PFSK-1 (cell line): ENCODE results near the gene OPN1MW3.

Experiments used
- FOXP2 ChIP-seq: optimal IDR thresholded peaks from 2 replicates; pipeline ENCODE3; 2011; ENCODE audit warnings: borderline replicate concordance, control low read depth, inconsistent platforms; ENCODE audit not compliant: insufficient read depth; ENCODE audit errors: extremely low read length, extremely low read depth
- POLR2AphosphoS5 ChIP-seq: IDR thresholded peaks from 2 replicates; pipeline ENCODE4 v1.6.1; 2012; ENCODE audit warnings: low read depth, mild to moderate bottlenecking, control low read depth, low read length, moderate library complexity
- REST ChIP-seq, 2 experiments: IDR thresholded peaks; 2 replicates each; pipeline versions ENCODE4 v1.6.1 to v1.8.0; 2011 to 2012; ENCODE audit warnings: low read depth in 2 of 2, low read length in 2 of 2, control low read depth in 1 of 2, inconsistent platforms in 1 of 2, mild to moderate bottlenecking in 1 of 2, moderate library complexity in 1 of 2; ENCODE audit not compliant: insufficient read depth in 1 of 2
- SIN3A ChIP-seq: IDR thresholded peaks from 2 replicates; pipeline ENCODE4 v1.6.1; 2012; ENCODE audit warnings: mild to moderate bottlenecking, low read length, moderate library complexity, borderline replicate concordance; ENCODE audit not compliant: insufficient read depth
- TAF1 ChIP-seq: IDR thresholded peaks from 2 replicates; pipeline ENCODE4 v1.6.1; 2012; ENCODE audit warnings: low read length, control low read depth, borderline replicate concordance; ENCODE audit not compliant: insufficient read depth

Gene OPN1MW3

GRCh38 chrX:154305541-154306205, 48.3 kb downstream of the OPN1MW3 start:
- TF ChIP-seq POLR2AphosphoS5, result no peak
- no peak for TF ChIP-seq FOXP2
- no peak for TF ChIP-seq TAF1
- no peak for TF ChIP-seq REST (IDR thresholded peaks at IDR 0.05; ENCODE audit: insufficient read depth in 1 of 2, low read depth in 2 of 2, low read length in 2 of 2)
- TF ChIP-seq SIN3A, result no peak

DNA sequence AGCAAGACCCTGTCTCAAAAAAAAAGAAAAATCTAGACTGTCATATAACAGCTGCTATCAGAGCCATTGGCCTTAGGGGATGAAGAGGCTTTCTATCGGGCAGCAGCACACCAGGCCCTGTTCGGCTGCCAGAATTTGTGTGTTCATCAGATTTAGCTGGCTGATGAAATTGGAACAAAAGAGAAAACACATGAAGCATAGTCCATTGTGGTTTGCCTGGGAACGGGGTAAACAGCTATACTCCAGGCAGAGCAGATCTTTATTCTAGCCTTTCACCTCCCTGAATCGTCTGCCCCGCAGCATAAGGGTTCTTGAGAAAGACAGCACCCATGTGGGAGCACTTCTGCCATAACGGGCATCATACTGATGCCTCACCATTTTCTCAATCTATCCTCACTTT, 49.8 kb downstream of the OPN1MW3 start:
- TF ChIP-seq POLR2AphosphoS5 (no peak), SIN3A (no peak), FOXP2 (no peak)

GRCh38 chrX:154308108-154308946, 50.9 kb downstream of the OPN1MW3 start:
- TF ChIP-seq TAF1 (no peak), POLR2AphosphoS5 (no peak)

DNA sequence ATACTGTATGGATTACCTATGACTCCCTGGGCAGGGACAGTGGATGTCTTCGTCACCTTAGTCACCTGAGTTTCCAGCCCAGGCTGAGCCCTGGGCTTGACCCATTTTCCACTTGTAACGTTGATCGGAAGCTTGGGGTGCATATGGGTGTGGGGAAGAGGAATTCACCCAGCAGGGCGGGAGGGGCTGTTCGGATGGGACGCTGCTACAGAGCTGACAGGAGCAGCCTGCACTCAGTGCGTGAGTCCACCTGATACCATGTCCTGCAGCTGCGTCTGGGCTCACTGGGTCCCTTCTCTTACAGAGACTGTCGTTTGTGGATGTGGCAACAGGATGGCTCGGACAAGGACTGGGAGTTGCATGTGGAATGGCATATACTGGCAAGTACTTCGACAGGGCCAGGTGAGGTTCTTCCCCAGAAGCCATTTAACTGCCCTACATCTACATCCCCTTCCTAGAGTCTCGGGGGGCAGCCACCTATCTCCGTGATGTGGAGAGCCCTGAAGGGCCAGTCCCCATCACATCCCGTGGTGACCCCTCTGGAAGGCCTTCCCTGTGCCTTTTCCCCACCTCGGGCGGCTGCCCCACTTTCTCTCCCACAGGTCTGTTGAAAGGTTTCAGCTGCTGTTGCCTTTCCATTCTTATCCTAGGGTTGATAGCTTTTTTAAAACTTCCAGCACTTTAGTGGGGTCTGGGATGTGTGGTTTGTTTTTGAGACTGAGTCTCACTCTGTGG, 51.8 kb downstream of the OPN1MW3 start:
- TF ChIP-seq POLR2AphosphoS5 (no peak), REST (IDR thresholded peaks at IDR 0.05; ENCODE audit: insufficient read depth in 1 of 2, low read depth in 2 of 2, low read length in 2 of 2) (no peak), SIN3A (no peak), TAF1 (no peak), FOXP2 (no peak)

DNA sequence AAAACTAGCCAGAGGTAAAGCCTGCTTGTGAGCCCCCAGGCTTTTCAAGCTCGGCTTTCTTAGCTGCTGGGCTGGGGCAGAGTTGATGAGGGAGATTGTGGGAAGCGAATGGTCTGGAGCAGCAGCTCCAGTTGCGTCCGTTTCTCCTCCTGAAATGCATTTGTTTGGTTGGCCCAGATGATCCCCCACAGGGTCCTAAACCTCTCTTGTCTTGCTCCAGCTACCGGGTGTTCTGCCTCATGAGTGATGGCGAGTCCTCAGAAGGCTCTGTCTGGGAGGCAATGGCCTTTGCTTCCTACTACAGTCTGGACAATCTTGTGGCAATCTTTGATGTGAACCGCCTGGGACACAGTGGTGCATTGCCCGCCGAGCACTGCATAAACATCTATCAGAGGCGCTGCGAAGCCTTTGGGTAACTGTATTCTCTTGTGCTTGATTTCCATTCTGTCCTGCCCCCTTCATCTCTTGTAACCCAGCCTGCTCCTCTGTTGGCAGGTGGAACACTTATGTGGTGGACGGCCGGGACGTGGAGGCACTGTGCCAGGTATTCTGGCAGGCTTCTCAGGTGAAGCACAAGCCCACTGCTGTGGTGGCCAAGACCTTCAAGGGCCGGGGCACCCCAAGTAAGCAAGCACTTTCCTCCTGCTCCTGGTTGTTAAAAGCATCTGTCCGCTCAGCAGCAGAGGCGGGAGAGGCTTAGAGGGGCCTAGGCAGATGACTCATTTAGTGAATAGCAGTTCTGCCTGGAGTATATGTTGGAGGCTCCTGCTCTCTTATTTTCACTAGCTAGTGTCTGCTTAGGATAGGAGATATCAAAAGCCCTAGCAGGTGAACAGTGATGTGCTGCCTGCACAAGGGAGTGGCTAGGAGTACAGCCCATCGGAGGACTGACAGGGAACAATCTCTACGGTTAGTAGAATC, 53.5 kb downstream of the OPN1MW3 start:
- TF ChIP-seq SIN3A, result no peak
- TF ChIP-seq REST (IDR thresholded peaks at IDR 0.05; ENCODE audit: insufficient read depth in 1 of 2, low read depth in 2 of 2, low read length in 2 of 2), result no peak
- TF ChIP-seq POLR2AphosphoS5, result no peak
- TF ChIP-seq TAF1, result no peak
- TF ChIP-seq FOXP2, result no peak
